ENCODE data around the gene WEE2.
A peak's percentile ranks its signal among the peaks of the same experiment; 100 is the strongest.
"Not testable (repeated sequence)": the region's sequence is repeated elsewhere in the genome, so short reads cannot be mapped to it uniquely, and the experiment has no call there.

Gene WEE2

DNA sequence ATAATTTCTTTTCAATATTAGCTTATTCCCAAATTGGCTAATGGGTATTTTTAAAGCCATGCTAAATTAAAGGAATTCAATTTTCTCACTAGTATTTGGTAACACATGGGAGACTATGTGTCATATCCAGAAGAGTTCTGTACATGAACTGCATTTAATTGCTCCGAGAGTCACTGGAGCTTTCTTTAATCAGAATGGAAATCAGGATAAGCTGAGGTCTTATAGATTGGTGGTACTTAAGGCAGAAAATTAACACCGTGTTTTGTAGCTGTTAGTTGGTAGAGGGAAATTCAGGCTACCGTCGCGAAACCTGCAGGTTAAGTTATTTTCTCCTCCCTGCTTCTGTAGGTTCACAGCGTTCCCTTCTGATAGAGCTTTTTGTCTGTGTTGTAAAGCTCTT, at the start of gene WEE2:
Gene WEE2, plus strand, starts transcription at position 3 of the 400 bp plus-strand sequence. CDS start 406 bp downstream, outside the sequence.
- DNase-seq (ENCODE audit: low spot score), result no peak

DNA sequence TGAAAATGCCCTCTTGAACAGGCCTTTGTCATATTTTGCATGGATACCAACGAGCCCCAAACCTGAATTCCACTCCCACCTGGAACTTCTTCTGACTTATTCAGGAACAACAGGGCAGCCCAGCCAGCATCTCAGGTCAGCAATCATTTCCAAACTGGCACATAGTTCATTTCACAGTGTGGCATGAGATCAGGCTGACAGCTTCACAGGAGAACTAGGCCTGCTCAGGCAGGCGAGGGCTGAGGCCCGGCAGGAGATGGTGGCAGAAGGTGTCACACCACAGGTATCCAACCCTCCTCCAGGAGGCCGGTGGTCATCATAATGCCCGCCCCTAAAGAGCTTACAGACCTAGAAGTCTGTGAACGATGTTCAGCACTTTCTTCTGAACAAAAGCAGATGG, 48.7 kb upstream of the WEE2 start:
- no peak for DNase-seq (ENCODE audit: low spot score)

DNA sequence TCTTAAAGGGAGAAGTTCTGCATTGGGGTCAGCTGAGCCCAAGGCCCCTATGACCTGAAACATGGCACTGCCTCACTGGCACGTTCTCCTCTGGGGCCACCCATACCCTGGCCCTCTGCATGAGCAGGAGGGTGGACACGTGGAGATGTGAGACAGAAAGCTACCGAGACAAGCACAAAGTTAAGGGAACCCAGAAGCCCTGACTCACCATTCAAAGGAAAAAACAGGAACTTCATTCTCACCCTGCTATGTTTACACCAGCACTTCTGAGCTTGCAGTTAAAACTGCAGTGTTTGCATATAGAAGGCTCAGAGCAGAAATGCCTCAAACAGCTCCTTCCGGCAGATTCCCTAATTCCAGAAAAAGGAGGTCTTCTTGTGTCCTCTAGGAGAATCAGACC, 47.9 kb upstream of the WEE2 start:
- peak; percentile 46 for DNase-seq (ENCODE audit: low spot score)

DNA sequence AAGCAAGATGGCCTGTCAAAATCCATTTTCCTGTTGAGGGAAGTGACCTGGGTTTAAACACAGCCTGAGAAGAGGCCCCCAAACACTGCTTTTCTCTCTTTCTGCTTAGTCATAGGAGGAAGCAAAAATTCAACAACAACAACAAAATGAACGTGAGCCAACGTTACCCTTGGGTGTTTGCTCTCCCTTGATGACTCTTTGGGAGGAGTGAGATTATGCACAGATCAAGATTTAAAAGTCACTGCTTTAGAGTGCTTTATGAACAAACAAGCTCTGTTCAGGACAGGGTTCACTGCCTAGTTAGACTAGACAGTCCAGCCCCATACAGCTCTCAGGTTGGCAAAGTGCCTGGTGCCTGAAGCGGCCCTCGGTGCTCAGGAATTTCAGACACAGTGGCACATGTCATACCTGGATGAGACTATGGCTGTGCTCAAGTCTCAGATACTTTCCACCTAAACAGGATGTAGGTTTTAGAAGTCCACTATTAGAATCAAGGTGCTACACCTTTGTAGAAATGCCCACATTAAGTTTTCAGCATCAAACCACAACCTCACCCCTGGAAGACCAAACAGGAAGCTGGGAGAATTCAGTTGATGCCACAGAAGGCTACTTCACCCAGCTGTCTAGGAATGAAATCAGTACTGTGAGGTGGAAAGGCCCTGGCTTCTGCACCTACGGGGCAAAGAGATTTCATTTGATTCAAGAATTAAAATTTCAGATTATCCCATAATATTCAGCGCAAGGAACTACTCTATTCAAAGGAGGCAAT, 44.9 kb upstream of the WEE2 start:
- DNase-seq (ENCODE audit: low spot score), result peak; percentile 50

- no peak for DNase-seq (ENCODE audit: low spot score)
Measured at GRCh38 chr7:141664450-141664849, 43.7 kb upstream of the WEE2 start.

GRCh38 chr7:141665208-141666035, 42.7 kb upstream of the WEE2 start:
- no peak for DNase-seq (ENCODE audit: low spot score)

DNA sequence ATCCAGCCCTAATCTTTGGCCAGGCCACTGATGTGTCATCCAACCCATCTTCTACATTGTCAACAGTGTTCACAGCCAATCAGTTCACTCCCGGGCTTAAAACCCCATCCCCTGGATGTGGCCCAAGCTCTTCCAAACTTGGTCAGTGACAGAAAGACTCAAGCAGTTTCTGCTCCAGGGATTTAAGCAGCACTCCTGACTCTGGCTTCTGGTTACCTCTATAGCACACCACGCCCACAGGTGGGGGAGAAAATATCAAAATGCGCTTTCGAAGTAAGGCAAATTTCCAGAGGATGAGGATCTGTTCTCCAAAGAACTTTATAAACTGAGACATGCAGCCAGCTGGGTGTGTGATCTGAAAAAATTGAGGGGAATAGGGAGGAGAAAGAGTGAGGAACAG, 42.1 kb upstream of the WEE2 start:
- DNase-seq (ENCODE audit: low spot score), result no peak

- DNase-seq (ENCODE audit: low spot score), result no peak
Measured at GRCh38 chr7:141668853-141669252, 39.3 kb upstream of the WEE2 start.

DNA sequence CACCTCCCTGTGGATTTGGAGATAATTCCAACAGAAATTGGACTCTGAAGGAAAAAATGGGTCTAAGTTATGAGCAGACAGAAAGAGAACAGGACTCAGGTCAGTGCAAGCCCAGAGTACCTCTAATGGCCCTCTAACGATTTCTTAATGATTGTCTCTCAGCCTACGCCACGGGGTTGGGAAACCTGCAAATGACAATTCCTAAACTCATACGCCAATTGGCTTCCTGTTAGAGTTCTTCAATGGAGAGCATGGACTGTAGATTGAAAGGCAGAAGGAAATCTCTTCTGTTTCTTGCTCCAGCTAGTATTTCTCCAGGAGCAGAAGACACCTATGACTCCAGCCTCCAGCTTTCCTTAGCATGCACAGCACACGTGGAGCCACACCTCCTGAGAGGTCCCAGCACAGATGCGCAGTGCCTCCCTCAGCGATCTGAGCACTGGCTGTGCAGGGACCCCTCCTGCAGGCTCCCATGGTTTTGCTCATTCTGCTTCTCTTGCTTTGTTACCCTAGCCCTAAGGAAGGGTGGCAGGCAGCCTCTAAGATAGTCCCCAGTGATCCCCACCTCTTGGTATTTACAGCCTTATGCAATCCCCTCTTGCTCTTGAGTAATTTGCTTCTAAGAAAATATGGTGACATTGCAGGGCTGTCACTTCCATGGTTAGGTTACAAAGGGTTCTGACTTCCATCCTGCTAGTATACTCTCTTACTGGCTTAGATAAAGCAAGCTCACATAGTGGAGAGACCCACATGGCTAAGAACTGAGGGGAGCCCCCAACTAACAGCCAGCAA, 36.3 kb upstream of the WEE2 start:
- no peak for DNase-seq (ENCODE audit: low spot score)

- DNase-seq (ENCODE audit: low spot score), result no peak
Measured at GRCh38 chr7:141673346-141673745, 34.8 kb upstream of the WEE2 start.

- DNase-seq (ENCODE audit: low spot score), result peak; percentile 98
Measured at GRCh38 chr7:141674171-141674671, 33.9 kb upstream of the WEE2 start.

GRCh38 chr7:141674702-141675101, 33.5 kb upstream of the WEE2 start:
- DNase-seq (ENCODE audit: low spot score), result peak; percentile 75

GRCh38 chr7:141675436-141676215, 32.5 kb upstream of the WEE2 start:
- peak; percentile 63 for DNase-seq (ENCODE audit: low spot score)

DNA sequence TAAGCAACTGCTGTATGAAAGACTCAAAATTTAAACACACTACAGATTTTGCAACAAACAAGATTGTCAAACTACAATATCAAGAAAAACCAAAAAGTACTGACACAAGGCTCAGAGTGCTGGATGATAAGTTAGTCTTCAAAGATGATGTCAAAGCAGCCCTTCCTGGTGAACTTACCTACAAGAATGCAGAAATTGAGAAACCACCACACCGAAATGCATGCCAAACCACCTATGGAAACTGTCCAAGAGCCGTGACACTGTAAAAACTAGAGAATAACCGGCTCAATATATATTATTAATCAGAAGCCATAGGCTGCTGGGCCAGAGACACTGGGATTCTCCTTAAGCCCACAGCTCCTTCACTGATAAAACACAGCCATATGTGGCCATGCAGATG, 31.5 kb upstream of the WEE2 start:
- no peak for DNase-seq (ENCODE audit: low spot score)

- DNase-seq (ENCODE audit: low spot score), result no peak
Measured at GRCh38 chr7:141679014-141679413, 29.1 kb upstream of the WEE2 start.

- no peak for DNase-seq (ENCODE audit: low spot score)
Measured at GRCh38 chr7:141685285-141686023, 22.7 kb upstream of the WEE2 start.

DNA sequence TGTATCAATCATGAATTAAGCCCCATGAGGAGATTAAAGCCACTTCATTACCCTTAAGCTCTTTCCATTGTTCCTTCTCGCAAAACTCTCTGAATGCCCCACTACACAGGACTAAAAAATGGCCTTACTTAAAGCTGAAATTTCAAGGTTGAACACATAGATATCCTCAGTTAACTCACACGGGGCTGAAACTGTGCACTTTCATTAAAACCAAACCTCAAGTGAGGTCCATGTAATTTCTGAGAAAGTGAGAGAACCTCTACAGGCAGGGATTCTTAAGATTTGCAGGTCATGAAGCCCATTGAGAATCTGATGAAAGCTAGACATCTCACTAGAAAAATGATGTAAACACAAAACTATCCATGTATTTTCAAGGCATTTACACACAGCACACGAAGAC, 22.1 kb upstream of the WEE2 start:
- no peak for DNase-seq (ENCODE audit: low spot score)

DNA sequence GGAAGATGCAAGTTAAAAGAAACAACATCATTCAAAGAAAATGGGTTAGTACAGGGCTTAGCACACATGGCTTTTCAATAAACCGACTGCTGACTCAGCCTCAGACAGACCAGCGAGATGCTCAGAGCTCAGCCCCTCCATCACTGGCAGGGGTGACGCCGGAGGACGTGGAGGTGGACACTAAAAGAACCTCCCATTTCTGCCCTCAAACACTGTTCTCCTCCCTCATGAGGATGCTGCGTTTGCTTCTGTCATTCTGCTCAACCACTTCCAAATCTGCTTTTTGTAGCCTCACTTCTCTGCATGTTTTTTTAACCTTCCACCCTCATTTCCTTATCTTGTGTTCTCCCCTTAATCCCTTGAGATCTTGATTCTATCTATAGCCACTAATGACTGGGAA, 21.5 kb upstream of the WEE2 start:
- DNase-seq (ENCODE audit: low spot score), result no peak

- DNase-seq (ENCODE audit: low spot score), result no peak
Measured at GRCh38 chr7:141688043-141688442, 20.1 kb upstream of the WEE2 start.

DNA sequence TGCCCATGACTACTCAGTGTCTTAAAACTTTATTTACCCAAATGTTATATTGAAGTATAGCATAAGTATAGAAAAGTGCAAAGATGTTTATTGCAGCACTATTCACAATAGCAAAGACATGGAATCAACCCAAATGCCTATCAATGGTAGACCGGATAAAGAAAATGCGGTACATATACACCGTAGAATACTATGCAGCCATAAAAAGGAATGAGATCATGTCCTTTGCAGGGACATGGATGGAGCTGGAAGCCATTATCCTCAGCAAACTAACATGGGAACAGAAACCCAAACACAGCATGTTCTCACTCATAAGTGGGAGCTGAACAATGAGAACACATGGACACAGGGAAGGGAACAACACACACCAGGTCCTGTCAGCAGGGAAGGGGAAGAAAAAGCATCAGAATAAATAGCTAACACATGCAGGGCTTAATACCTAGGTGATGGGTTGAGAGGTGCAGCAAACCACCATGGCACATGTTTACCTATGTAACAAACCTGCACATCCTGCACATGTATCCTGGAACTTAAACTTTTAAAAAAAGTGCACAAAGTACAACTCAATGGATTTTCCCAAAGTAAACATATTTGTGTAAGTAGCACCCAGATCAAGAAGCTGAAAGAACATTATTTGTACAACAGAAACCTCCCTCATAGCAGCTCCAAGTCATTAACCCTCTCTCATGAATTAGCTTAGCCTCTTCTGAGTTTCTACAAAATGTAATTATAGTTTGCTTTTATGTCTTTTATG, 18.9 kb upstream of the WEE2 start:
- DNase-seq (ENCODE audit: low spot score), result not testable (repeated sequence)

Data from kidney capillary endothelial cell (primary cell).